ENCODE results near the gene PLA2G12B. TPM values are rescaled to one million over a fixed set of nuclear protein-coding genes. Genes with fewer than 3 reads are reported as not detected.

The PLA2G12B gene
- total RNA-seq, 3 donors from 2014 or later (not counting 1 experiment from before 2014, with no cell fraction given): not detected

DNA sequence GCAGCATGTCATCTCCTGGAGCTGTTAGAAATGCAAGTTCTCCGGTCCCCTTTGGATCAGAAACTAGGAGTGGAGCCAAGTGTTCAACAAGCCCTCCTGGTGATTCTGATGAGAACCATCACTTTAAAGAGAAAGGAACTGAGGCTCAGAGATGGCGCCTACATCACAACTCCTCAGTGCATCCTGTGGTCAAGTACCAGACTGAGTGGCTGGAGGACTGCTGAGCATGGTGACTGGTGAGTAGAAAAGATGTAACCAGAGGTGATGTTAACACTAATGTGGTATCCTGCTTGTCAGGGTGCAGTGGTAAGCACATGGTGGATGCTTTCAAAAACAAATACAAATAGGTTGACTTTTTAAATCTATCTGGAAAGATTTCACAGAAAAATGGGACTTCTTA, 64.5 kb downstream of the PLA2G12B start:
- intact Hi-C loops (cut with micrococcal nuclease): no loop called here
- Histone ChIP-seq H3K4me1 (ENCODE audit: control insufficient read depth, insufficient read depth, low read length) (peaks cover 8% of the 10 kb centered on the region), H3K27ac (ENCODE audit: low read length) (no peak overlapping the region), H3K27me3 (ENCODE audit: control insufficient read depth, insufficient read depth, low read length) (no peaks in the 10 kb centered on the region), H3K36me3 (ENCODE audit: control insufficient read depth, insufficient read depth, low read length) (no peaks in the 10 kb centered on the region), H3K4me3 (ENCODE audit: low read length) (no peak overlapping the region), H3K9me3 (ENCODE audit: control insufficient read depth, insufficient read depth, low read length) (no peaks in the 10 kb centered on the region)
- DNase-seq (no peak), ATAC-seq (peak; percentile 50 to 90 (median 63))
- Mint-ChIP-seq H3K4me3 (no peak overlapping the region), H3K9me3 (no peaks in the 10 kb centered on the region), H3K27me3 (ENCODE audit: low read depth in 2 of 2) (peaks cover 0 to 4% of the 10 kb centered on the region in 2 donors), H3K4me1 (peaks cover 28 to 35% of the 10 kb centered on the region in 2 donors), H3K27ac (no peak overlapping the region), H3K36me3 (peaks cover 8% of the 10 kb centered on the region)
- TF ChIP-seq, protein P1, sequence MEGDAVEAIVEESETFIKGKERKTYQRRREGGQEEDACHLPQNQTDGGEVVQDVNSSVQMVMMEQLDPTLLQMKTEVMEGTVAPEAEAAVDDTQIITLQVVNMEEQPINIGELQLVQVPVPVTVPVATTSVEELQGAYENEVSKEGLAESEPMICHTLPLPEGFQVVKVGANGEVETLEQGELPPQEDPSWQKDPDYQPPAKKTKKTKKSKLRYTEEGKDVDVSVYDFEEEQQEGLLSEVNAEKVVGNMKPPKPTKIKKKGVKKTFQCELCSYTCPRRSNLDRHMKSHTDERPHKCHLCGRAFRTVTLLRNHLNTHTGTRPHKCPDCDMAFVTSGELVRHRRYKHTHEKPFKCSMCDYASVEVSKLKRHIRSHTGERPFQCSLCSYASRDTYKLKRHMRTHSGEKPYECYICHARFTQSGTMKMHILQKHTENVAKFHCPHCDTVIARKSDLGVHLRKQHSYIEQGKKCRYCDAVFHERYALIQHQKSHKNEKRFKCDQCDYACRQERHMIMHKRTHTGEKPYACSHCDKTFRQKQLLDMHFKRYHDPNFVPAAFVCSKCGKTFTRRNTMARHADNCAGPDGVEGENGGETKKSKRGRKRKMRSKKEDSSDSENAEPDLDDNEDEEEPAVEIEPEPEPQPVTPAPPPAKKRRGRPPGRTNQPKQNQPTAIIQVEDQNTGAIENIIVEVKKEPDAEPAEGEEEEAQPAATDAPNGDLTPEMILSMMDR (IDR thresholded peaks at IDR 0.05): no peak
- 73% methylated on average over 2 of the region's 2 CpGs for WGBS (ENCODE audit: insufficient coverage)

GRCh38 chr10:72889391-72889831, 65.2 kb downstream of the PLA2G12B start:
- H3K27ac Mint-ChIP-seq: no peak overlapping the region

DNA sequence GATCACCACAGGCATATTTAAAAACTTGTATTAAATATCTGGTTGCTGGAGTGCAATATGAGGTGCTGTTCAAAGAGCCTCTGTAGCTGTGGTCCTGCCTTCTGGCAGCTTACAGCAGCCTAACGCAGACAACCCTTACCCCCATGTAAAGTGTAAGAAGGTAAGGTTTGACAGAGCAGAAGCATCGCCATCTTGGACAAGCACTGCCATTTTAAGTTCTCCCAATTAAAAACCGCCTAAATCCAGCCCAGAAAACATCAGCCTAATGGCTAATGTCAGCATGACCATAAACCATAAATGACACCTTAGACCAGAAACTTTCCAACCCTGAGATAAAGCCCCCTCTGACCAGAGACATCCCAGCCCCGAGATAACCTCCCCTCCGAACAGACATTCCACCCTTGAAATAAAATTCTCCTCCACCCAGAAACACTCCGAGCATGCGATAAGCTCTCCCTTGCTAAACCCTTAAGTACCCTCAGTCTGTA, 66.4 kb downstream of the PLA2G12B start:
- H3K36me3 ChIP-seq (ENCODE audit: control insufficient read depth, insufficient read depth, low read length): no peaks in the 10 kb centered on the region
- ATAC-seq (peak in 1 of 3 donors; percentile 57), DNase-seq (no peak)
- H3K4me3 ChIP-seq (ENCODE audit: low read length): no peak overlapping the region
- H3K4me1 ChIP-seq (ENCODE audit: control insufficient read depth, insufficient read depth, low read length): peaks cover 8% of the 10 kb centered on the region
- Mint-ChIP-seq H3K27me3 (ENCODE audit: low read depth in 2 of 2) (no peaks in the 10 kb centered on the region), H3K4me1 (peaks cover 28 to 35% of the 10 kb centered on the region in 2 donors), H3K36me3 (peaks cover 10% of the 10 kb centered on the region), H3K9me3 (no peaks in the 10 kb centered on the region), H3K4me3 (peak overlapping the region; percentile 10), H3K27ac (peak overlapping the region in 1 of 2 donors; percentile 59)
- H3K9me3 ChIP-seq (ENCODE audit: control insufficient read depth, insufficient read depth, low read length): no peaks in the 10 kb centered on the region
- whole genome bisulfite sequencing (ENCODE audit: insufficient coverage): 87% methylated on average over 7 of the region's 7 CpGs
- intact Hi-C loops (cut with micrococcal nuclease): no loop called here
- H3K27ac ChIP-seq (ENCODE audit: low read length): no peak overlapping the region
- TF ChIP-seq, protein P1 (IDR thresholded peaks at IDR 0.05): no peak
- no peaks in the 10 kb centered on the region for H3K27me3 ChIP-seq (ENCODE audit: control insufficient read depth, insufficient read depth, low read length)

More at GRCh38 chr10:72889391-72889831, 65.2 kb downstream of the PLA2G12B start:
- Histone ChIP-seq H3K27me3 (ENCODE audit: control insufficient read depth, insufficient read depth, low read length) (no peaks in the 10 kb centered on the region), H3K9me3 (ENCODE audit: control insufficient read depth, insufficient read depth, low read length) (no peaks in the 10 kb centered on the region), H3K36me3 (ENCODE audit: control insufficient read depth, insufficient read depth, low read length) (no peaks in the 10 kb centered on the region), H3K27ac (ENCODE audit: low read length) (no peak overlapping the region), H3K4me3 (ENCODE audit: low read length) (no peak overlapping the region), H3K4me1 (ENCODE audit: control insufficient read depth, insufficient read depth, low read length) (peaks cover 8% of the 10 kb centered on the region)
- Mint-ChIP-seq H3K27me3 (ENCODE audit: low read depth in 2 of 2) (no peaks in the 10 kb centered on the region), H3K36me3 (peaks cover 10% of the 10 kb centered on the region), H3K9me3 (no peaks in the 10 kb centered on the region), H3K4me3 (no peak overlapping the region), H3K4me1 (peaks cover 28 to 35% of the 10 kb centered on the region in 2 donors)
- intact Hi-C loops (cut with micrococcal nuclease): no loop called here
- TF ChIP-seq, protein P1 (IDR thresholded peaks at IDR 0.05): no peak
- WGBS (ENCODE audit: insufficient coverage): 79% methylated on average over 6 of the region's 6 CpGs
- DNase-seq (no peak), ATAC-seq (no peak)

DNA sequence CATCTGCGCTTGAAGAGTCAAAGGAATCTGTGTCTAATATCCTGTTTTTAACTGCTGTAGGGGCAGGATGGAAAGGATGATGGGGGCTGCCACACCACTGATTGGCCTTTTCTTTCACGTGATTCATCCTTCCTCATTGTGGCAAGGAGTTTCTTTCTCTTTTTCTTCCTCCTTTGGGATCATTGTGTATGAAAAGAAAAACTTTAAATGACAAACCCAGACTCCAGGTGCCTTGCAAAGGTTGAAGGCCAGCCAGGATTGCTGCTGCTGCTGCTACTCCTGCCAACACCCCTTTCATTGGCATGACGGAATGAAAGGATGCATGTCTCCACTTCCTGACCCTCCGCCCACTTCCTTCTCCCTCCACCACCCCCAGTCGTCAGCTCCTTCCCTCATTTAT, 67.6 kb downstream of the PLA2G12B start:
- H3K27me3 Mint-ChIP-seq (ENCODE audit: low read depth in 2 of 2): no peaks in the 10 kb centered on the region
- H3K4me1 ChIP-seq (ENCODE audit: control insufficient read depth, insufficient read depth, low read length): peaks cover 8% of the 10 kb centered on the region

More for the DNA sequence above, 67.6 kb downstream of the PLA2G12B start:
- DNase-seq: no peak
- Mint-ChIP-seq H3K4me3 (no peak overlapping the region), H3K4me1 (peaks cover 28 to 35% of the 10 kb centered on the region in 2 donors), H3K9me3 (no peaks in the 10 kb centered on the region), H3K36me3 (peaks cover 10% of the 10 kb centered on the region), H3K27ac (peak overlapping the region in 1 of 2 donors; percentile 37)
- H3K27ac ChIP-seq (ENCODE audit: low read length): no peak overlapping the region
- no peak overlapping the region for H3K4me3 ChIP-seq (ENCODE audit: low read length)
- TF ChIP-seq, protein P1 (IDR thresholded peaks at IDR 0.05): no peak
- ATAC-seq: no peak
- intact Hi-C loops (cut with micrococcal nuclease): no loop called here
- no peaks in the 10 kb centered on the region for H3K9me3 ChIP-seq (ENCODE audit: control insufficient read depth, insufficient read depth, low read length)
- no peaks in the 10 kb centered on the region for H3K27me3 ChIP-seq (ENCODE audit: control insufficient read depth, insufficient read depth, low read length)
- 15% methylated on average over 2 of the region's 5 CpGs for WGBS (ENCODE audit: insufficient coverage)
- no peaks in the 10 kb centered on the region for H3K36me3 ChIP-seq (ENCODE audit: control insufficient read depth, insufficient read depth, low read length)

All from natural killer cell (primary cell).